Testis (tissue), 3 donors: Measurements from ENCODE around the gene CHST10. TPM values are rescaled to one million over a fixed set of nuclear protein-coding genes. Genes with fewer than 3 reads are reported as not detected.

ENCODE experiments used
- DNase-seq: peaks from one replicate; pipeline ENCODE4 v3.0.0-alpha.2; 2019
- H3K27ac ChIP-seq, 2 donors: fragments of 200-600 bp; sonication (generic); one replicate each; pipeline ENCODE4 v1.5.1; 2019
- H3K27me3 ChIP-seq: fragments of 200-600 bp; sonication (generic); one replicate; pipeline ENCODE4 v1.5.1; 2019
- H3K36me3 ChIP-seq: fragments of 200-600 bp; sonication (generic); one replicate; pipeline ENCODE4 v1.5.1; 2017; ENCODE audit warnings: low read depth; ENCODE audit errors: missing control alignments
- H3K4me1 ChIP-seq: fragments of 200-600 bp; sonication (generic); one replicate; pipeline ENCODE4 v1.5.1; 2019
- H3K4me3 ChIP-seq, 2 donors: fragments of 200-600 bp; sonication (generic); one replicate each; pipeline ENCODE4 v1.5.1; 2017 to 2019
- H3K9me3 ChIP-seq: fragments of 200-600 bp; sonication (generic); one replicate; pipeline ENCODE4 v1.5.1; 2017
- POLR2A ChIP-seq: fragments of 450-650 bp; IDR thresholded peaks from one replicate; pipeline ENCODE4 v1.6.1; 2017; ENCODE audit warnings: antibody characterized with exemption, mild to moderate bottlenecking, moderate library complexity
- WGBS, 2 donors: methylation state at CpG; one replicate each; pipeline ENCODE4 v1.1.5; 2018; 5-methylcytosine and 5-hydroxymethylcytosine counted together
- intact Hi-C: fragments of 100-400 bp; cut with DNase I; formaldehyde crosslinking; loops from one replicate; pipeline ENCODE4 v1.15.1; 2023; ENCODE audit warnings: low total_unique reads
- polyA plus RNA-seq: library from polyadenylated mRNA; stranded (reverse); fragments of 350-450 nt; fragmentation: Illumina TruSeq; extraction: RNeasy Lipid Tissue Mini Kit (QIAGEN cat#74804); gene quantifications from one replicate; pipeline ENCODE4 v1.2.3, GENCODE V29; 2014; ENCODE audit warnings: low read depth, low replicate concordance; ENCODE audit not compliant: insufficient read depth
- total RNA-seq, 2 donors: library from RNA; depleted of rRNA; stranded (reverse); fragments of >200 nt; gene quantifications; one replicate each; pipeline ENCODE4 v1.2.3, GENCODE V29; 2016
- TF ChIP-seq, protein P1 (sequence below), 3 experiments: fragments of 450-650 bp in 2 of 3; fragments of 200-600 bp in 1 of 3; sonication (generic) in 1 of 3; IDR thresholded peaks; one replicate each; pipeline ENCODE4 v1.5.1; 2016 to 2019; ENCODE audit warnings: antibody characterized with exemption in 3 of 3, mild to moderate bottlenecking in 2 of 3, moderate library complexity in 1 of 3

CHST10 gene
- total and polyA plus RNA-seq, 3 donors from 2014 or later = 14.6 to 21.5 (median 14.8) TPM

GRCh38 chr2:100427111-100427510, 9.6 kb upstream of the CHST10 start:
- no peak overlapping the region for H3K27ac ChIP-seq

DNA sequence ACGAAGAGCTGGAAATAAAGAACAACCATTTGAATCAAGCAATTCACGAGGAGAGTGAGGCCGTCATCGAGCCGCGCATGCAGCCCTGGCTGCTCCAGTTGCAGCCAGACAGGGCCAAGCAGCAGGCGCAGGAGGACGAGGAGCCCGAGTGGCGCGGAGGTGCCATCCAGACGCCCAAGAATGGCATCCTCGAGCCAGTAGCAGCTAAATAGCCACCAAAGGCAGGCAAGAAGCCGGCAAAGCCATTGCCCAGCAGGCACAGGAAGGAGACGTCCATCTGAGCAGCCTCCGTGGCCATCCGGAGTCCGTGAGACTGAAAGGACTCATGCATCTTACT, 8.9 kb upstream of the CHST10 start:
- Histone ChIP-seq H3K9me3 (no peaks in the 10 kb centered on the region), H3K36me3 (no peaks in the 10 kb centered on the region), H3K4me1 (no peaks in the 10 kb centered on the region), H3K27ac (no peak overlapping the region), H3K27me3 (no peaks in the 10 kb centered on the region), H3K4me3 (no peak overlapping the region)
- no peak for DNase-seq
- intact Hi-C loops = no loop called here
- TF ChIP-seq, protein P1, sequence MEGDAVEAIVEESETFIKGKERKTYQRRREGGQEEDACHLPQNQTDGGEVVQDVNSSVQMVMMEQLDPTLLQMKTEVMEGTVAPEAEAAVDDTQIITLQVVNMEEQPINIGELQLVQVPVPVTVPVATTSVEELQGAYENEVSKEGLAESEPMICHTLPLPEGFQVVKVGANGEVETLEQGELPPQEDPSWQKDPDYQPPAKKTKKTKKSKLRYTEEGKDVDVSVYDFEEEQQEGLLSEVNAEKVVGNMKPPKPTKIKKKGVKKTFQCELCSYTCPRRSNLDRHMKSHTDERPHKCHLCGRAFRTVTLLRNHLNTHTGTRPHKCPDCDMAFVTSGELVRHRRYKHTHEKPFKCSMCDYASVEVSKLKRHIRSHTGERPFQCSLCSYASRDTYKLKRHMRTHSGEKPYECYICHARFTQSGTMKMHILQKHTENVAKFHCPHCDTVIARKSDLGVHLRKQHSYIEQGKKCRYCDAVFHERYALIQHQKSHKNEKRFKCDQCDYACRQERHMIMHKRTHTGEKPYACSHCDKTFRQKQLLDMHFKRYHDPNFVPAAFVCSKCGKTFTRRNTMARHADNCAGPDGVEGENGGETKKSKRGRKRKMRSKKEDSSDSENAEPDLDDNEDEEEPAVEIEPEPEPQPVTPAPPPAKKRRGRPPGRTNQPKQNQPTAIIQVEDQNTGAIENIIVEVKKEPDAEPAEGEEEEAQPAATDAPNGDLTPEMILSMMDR (IDR thresholded peaks at IDR 0.05) = no peak
- 62 to 77% methylated on average over 18 of the region's 18 CpGs for WGBS, 2 donors

More at GRCh38 chr2:100427111-100427510, 9.6 kb upstream of the CHST10 start:
- 67 to 80% methylated on average over 12 of the region's 12 CpGs for WGBS, 2 donors
- H3K9me3 ChIP-seq = no peaks in the 10 kb centered on the region
- TF ChIP-seq, protein P1 (IDR thresholded peaks at IDR 0.05) = no peak
- no peak for TF ChIP-seq POLR2A
- H3K27me3 ChIP-seq = no peaks in the 10 kb centered on the region
- no peaks in the 10 kb centered on the region for H3K4me1 ChIP-seq
- intact Hi-C loops = no loop called here
- H3K36me3 ChIP-seq = no peaks in the 10 kb centered on the region
- H3K4me3 ChIP-seq = no peak overlapping the region
- DNase-seq = no peak

DNA sequence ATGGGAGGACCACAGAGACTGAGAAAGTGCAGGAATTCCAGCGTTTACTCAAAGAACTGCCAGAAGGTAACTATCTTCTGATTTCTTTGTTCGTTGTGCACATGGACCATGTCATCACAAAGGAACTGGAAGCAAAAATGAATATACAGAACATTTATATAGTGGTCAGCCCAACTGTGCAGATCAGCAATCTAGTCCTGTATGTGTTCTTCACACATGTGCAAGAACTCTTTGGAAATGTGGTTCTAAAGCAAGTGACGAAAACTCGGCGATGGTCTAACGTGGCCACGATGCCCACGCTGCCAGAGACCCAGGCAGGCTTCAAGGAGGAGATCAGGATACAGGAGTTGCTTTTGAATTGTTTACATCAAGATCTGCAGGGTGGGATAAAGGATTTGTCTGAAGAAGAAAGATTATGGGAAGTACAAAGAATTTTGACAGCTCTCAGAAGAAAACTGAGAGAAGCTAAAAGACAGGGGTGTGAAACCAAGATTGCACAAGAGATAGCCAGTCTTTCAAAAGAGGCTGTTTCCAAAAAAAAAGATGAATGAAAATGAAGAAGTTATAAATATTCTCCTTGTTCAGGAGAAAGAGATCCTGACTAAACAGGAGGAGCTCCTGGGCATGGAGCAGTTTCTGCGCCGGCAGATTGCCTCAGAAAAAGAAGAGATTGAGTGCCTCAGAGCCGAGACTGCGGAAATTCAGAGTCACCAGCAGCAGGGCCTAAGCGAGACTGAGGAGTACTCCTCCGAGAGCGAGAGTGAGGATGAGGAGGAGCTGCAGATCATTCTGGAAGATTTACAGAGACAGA, 8.3 kb upstream of the CHST10 start:
- no peaks in the 10 kb centered on the region for H3K27me3 ChIP-seq
- no peaks in the 10 kb centered on the region for H3K36me3 ChIP-seq
- no peak for DNase-seq
- no peak overlapping the region for H3K4me3 ChIP-seq
- H3K4me1 ChIP-seq = no peaks in the 10 kb centered on the region
- intact Hi-C loops = no loop called here
- H3K9me3 ChIP-seq = no peaks in the 10 kb centered on the region
- TF ChIP-seq POLR2A = no peak
- TF ChIP-seq, protein P1 (IDR thresholded peaks at IDR 0.05) = no peak
- WGBS, 2 donors = 73 to 80% methylated on average over 15 of the region's 15 CpGs
- no peak overlapping the region for H3K27ac ChIP-seq

- H3K4me3 ChIP-seq = no peak overlapping the region
- TF ChIP-seq, protein P1 (IDR thresholded peaks at IDR 0.05) = no peak
- no peak for TF ChIP-seq POLR2A
- no peaks in the 10 kb centered on the region for H3K27me3 ChIP-seq
- no peaks in the 10 kb centered on the region for H3K4me1 ChIP-seq
- no peaks in the 10 kb centered on the region for H3K36me3 ChIP-seq
- H3K9me3 ChIP-seq = no peaks in the 10 kb centered on the region
- DNase-seq = no peak
- WGBS, 2 donors = 59 to 61% methylated on average over 4 of the region's 4 CpGs
- no peak overlapping the region for H3K27ac ChIP-seq
- intact Hi-C loops = no loop called here
Observed at GRCh38 chr2:100425107-100425506, 7.6 kb upstream of the CHST10 start.
